Uterus (tissue), 2 donors: ENCODE results near the gene OXTR.

Experiments used
- POLR2A ChIP-seq, 2 donors: fragments of 450-650 bp; IDR thresholded peaks; one replicate each; pipeline ENCODE4 v1.6.1; 2016; ENCODE audit warnings: antibody characterized with exemption in 2 of 2, mild to moderate bottlenecking in 1 of 2, moderate library complexity in 1 of 2
- TF ChIP-seq, protein P1 (sequence below), 4 experiments: fragments of 200-600 bp in 2 of 4; fragments of 450-650 bp in 2 of 4; sonication (generic) in 2 of 4; IDR thresholded peaks; one replicate each; pipeline ENCODE4 v1.5.1; 2016 to 2019; ENCODE audit warnings: antibody characterized with exemption in 4 of 4, mild to moderate bottlenecking in 2 of 4, moderate library complexity in 1 of 4

DNA sequence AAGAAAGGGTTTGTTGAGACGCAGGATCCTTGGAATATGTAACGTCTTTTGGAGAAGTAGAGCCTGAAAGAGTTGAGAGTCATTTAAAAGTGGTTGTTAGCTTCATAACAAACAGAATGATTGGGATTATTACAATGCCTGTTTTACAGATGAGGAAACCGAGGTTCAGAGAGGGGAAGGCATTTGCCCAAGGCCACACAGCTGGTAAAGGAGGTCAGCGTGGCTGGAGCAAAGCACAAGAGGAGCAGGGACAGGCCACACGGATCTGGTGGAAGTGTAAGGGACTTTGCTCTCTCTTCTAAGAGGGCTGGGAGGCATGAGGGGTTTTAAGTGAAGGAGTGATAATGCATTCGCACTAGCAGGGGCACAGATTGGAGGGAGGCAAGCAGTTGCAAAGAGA, 6.2 kb upstream of the OXTR start:
- TF ChIP-seq, protein P1, sequence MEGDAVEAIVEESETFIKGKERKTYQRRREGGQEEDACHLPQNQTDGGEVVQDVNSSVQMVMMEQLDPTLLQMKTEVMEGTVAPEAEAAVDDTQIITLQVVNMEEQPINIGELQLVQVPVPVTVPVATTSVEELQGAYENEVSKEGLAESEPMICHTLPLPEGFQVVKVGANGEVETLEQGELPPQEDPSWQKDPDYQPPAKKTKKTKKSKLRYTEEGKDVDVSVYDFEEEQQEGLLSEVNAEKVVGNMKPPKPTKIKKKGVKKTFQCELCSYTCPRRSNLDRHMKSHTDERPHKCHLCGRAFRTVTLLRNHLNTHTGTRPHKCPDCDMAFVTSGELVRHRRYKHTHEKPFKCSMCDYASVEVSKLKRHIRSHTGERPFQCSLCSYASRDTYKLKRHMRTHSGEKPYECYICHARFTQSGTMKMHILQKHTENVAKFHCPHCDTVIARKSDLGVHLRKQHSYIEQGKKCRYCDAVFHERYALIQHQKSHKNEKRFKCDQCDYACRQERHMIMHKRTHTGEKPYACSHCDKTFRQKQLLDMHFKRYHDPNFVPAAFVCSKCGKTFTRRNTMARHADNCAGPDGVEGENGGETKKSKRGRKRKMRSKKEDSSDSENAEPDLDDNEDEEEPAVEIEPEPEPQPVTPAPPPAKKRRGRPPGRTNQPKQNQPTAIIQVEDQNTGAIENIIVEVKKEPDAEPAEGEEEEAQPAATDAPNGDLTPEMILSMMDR (IDR thresholded peaks at IDR 0.05): no peak
- TF ChIP-seq POLR2A (IDR thresholded peaks at IDR 0.05): no peak
